Body of pancreas (tissue), 4 donors: Measurements from ENCODE around the gene SLTM. TPM values are rescaled to one million over a fixed set of nuclear protein-coding genes. Genes with fewer than 3 reads are reported as not detected.
"Not testable (repeated sequence)": the region's sequence is repeated elsewhere in the genome, so short reads cannot be mapped to it uniquely, and the experiment has no call there.

Experiments
- ATAC-seq: fragments of 150-250 bp; one replicate; pipeline ENCODE4 v1.9.1; 2016
- DNase-seq, 4 donors: peaks; one replicate each; pipeline ENCODE4 v3.0.0-alpha.2; 2019
- H3K27ac ChIP-seq, 4 donors: fragments of 200-600 bp; sonication (generic); 1 replicate in 3 of 4; 2 replicates in 1 of 4; pipeline versions ENCODE4 v1.5.1 to v1.6.1; 2016 to 2019; ENCODE audit warnings: mild to moderate bottlenecking in 1 of 4, mixed read lengths in 1 of 4, moderate library complexity in 1 of 4
- H3K27me3 ChIP-seq, 2 donors: fragments of 200-600 bp; sonication (generic); one replicate each; pipeline ENCODE4 v1.6.0; 2016; ENCODE audit warnings: mild to moderate bottlenecking in 1 of 2
- H3K36me3 ChIP-seq, 2 donors: fragments of 200-600 bp; sonication (generic); replicated peaks in 1 of 2; 2 replicates each; pipeline ENCODE4 v1.5.1; 2016; ENCODE audit warnings: low read depth in 2 of 2; ENCODE audit not compliant: insufficient read depth in 1 of 2
- H3K4me1 ChIP-seq: fragments of 200-600 bp; sonication (generic); one replicate; pipeline ENCODE4 v1.6.0; 2016
- H3K4me3 ChIP-seq, 2 donors: fragments of 200-600 bp; sonication (generic); 1 replicate in 1 of 2; 2 replicates in 1 of 2; pipeline ENCODE4 v1.5.1; 2016 to 2019
- H3K9me3 ChIP-seq, 3 donors: fragments of 200-600 bp; sonication (generic); 1 replicate in 2 of 3; 2 replicates in 1 of 3; pipeline ENCODE4 v1.5.1; 2016
- POLR2A ChIP-seq, 3 donors: fragments of 450-650 bp; IDR thresholded peaks; one replicate each; pipeline ENCODE4 v1.6.1; 2016; ENCODE audit warnings: antibody characterized with exemption in 3 of 3, mild to moderate bottlenecking in 2 of 3
- WGBS, 2 donors: methylation state at CpG; one replicate each; pipeline ENCODE4 v1.1.5; 2017; 5-methylcytosine and 5-hydroxymethylcytosine counted together
- intact Hi-C: fragments of 100-400 bp; cut with DNase I; formaldehyde crosslinking; loops from one replicate; pipeline ENCODE4 v1.15.1; 2023
- total RNA-seq, 2 donors: library from RNA; depleted of rRNA; stranded (reverse); fragments of >200 nt; gene quantifications; one replicate each; pipeline ENCODE4 v1.1.0, GENCODE V29; 2016
- TF ChIP-seq, protein P1 (sequence below), 7 experiments: fragments of 450-650 bp in 4 of 7; fragments of 200-600 bp in 3 of 7; sonication (generic) in 3 of 7; IDR thresholded peaks; one replicate each; pipeline ENCODE4 v1.5.1; 2016 to 2019; ENCODE audit warnings: antibody characterized with exemption in 7 of 7

SLTM gene
- total RNA-seq, 2 donors from 2014 or later, result 56.0 to 95.3 TPM

DNA sequence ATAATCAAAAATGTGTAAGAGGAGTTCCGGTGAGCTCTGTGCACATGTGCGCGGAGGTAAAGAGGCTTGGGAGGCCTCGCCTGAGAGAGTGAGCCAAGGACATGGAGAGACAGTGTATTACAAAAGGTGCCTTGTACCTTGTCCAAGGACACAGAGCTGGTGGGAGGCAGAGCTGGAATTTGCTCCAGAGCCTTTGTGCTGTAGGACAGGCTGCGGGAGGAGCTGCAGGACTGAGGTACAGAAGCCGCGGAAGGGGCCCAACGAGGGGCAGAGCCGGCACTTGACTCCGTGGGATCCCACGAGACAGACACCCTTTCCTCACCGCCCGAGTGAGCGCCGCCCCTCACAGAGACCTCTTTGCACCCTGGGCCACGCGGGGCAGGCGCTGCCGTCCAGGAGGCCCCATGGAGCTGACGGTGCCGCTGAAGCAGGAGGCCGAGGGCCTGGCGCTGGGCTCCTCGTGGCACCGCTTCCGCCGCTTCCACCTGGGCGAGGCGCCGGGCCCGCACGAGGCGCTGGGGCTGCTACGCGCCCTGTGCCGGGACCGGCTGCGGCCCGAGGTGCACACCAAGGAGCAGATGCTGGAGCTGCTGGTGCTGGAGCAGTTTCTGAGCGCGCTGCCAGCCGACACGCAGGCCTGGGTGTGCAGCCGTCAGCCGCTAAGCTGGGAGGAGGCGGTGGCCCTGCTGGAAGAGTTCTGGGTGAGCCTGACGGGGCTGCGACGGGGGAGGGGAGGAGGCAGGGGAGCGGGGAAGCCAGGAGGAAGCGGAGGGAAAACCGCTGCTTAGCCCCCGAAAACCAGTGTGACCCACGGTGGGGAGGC is 68.7 kb downstream of the SLTM start:
- H3K27ac ChIP-seq, result peak overlapping the region; percentile 68 to 91 (median 80)
- H3K9me3 ChIP-seq, result no peaks in the 10 kb centered on the region
- peaks cover 17% of the 10 kb centered on the region for H3K4me1 ChIP-seq
- TF ChIP-seq, protein P1, sequence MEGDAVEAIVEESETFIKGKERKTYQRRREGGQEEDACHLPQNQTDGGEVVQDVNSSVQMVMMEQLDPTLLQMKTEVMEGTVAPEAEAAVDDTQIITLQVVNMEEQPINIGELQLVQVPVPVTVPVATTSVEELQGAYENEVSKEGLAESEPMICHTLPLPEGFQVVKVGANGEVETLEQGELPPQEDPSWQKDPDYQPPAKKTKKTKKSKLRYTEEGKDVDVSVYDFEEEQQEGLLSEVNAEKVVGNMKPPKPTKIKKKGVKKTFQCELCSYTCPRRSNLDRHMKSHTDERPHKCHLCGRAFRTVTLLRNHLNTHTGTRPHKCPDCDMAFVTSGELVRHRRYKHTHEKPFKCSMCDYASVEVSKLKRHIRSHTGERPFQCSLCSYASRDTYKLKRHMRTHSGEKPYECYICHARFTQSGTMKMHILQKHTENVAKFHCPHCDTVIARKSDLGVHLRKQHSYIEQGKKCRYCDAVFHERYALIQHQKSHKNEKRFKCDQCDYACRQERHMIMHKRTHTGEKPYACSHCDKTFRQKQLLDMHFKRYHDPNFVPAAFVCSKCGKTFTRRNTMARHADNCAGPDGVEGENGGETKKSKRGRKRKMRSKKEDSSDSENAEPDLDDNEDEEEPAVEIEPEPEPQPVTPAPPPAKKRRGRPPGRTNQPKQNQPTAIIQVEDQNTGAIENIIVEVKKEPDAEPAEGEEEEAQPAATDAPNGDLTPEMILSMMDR (IDR thresholded peaks at IDR 0.05), result no peak
- peak; percentile 26 to 72 (median 65) for TF ChIP-seq POLR2A (IDR thresholded peaks at IDR 0.05)
- no peak overlapping the region for H3K4me3 ChIP-seq
- H3K27me3 ChIP-seq, result no peaks in the 10 kb centered on the region
- DNase-seq (peak; percentile 59 to 75 (median 66)), ATAC-seq (peak; percentile 80)
- WGBS, 2 donors, result 15 to 20% methylated on average over 22 to 54 of the region's 54 CpGs
- intact Hi-C loops, result no loop called here
- H3K36me3 ChIP-seq, result no peaks in the 10 kb centered on the region

DNA sequence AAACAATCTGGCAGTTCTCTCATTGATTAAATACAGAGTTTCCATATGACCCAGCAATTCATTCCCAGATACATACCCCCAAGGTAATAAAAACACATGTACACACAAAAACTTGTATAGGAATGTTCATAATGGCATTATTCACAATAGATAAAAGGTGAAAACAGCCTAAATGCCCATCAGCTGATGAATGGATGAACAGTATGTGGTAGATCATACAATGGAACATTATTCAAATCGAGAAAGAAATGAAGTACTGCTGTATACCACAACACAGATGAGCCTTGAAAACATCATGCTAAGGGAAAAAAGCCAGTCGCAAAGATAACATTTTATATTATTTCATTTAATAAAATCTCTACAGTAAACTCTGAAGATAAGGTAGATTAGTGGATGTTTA is 71.2 kb downstream of the SLTM start:
- no peak for DNase-seq
- H3K36me3 ChIP-seq, result no peaks in the 10 kb centered on the region
- intact Hi-C loops, result no loop called here
- no peak for ATAC-seq
- H3K9me3 ChIP-seq, result no peaks in the 10 kb centered on the region
- H3K27ac ChIP-seq, result no peak overlapping the region
- peaks cover 17% of the 10 kb centered on the region for H3K4me1 ChIP-seq
- 73 to 75% methylated on average over 2 of the region's 2 CpGs for WGBS, 2 donors
- TF ChIP-seq, protein P1 (IDR thresholded peaks at IDR 0.05), result no peak
- TF ChIP-seq POLR2A (IDR thresholded peaks at IDR 0.05), result no peak
- no peaks in the 10 kb centered on the region for H3K27me3 ChIP-seq
- no peak overlapping the region for H3K4me3 ChIP-seq

DNA sequence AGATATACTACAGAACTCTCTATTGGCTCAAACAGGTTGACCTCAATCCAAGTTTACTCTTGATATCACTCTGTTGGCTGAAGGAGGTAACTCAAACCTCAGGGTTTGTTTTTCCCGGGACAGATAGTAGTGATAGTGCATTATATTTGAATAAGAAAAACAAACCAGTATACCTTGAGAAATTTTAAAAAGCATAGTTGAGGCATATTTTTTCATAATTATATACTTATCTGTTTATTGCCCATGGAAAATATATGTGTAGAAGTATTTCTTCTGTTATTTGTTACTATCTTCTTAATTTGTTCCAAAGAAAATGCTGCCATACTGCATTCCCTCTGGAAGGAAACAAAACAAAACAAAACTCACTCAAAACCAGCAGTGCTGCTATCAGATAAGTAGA is 76.9 kb downstream of the SLTM start:
- H3K4me3 ChIP-seq, H3K9me3 ChIP-seq, DNase-seq, intact Hi-C loops, H3K27ac ChIP-seq, H3K4me1 ChIP-seq, H3K27me3 ChIP-seq, ATAC-seq, H3K36me3 ChIP-seq: not testable (repeated sequence)
- WGBS, 2 donors, result 4 to 20% methylated on average over 1 of the region's 1 CpG

DNA sequence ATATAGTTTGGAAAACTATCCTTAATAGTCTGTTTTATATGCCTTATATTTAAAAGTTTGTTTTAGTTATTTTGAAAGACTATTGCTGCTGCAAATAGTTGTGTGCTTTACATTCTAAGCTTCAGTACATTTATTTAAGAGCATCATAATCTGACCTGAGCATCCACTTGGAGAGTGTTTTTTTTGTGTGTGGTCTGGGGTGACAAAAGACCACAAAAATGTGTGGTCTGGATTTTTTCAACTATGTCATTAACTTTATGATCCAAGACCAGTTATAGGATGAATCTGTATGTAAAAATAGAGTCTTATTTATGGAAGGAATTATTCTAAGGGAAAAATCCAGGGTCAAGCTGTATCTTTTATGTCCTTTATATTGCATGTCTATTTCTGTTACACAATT is 77.4 kb downstream of the SLTM start:
- ATAC-seq, result no peak
- intact Hi-C loops, result no loop called here

DNA sequence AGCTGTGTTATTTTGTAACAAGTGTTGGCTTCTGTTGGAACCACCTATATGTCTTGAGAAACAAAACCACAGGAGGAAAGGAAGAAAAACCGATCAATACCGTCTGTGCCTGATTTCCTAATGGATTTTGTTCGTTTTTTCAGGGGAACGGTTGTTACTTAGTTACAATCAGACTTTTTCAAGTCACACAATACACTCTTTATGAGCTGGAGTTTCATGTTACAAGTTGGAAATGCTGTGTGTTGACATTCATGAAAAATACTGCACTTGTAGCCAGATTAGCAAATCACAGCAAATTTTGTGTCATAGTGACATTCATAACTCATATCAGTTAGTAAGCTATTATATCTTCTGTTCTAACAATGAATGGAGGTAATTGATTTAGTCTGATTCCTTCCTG is 78.9 kb downstream of the SLTM start:
- DNase-seq (no peak), ATAC-seq (peak; percentile 78)
- Histone ChIP-seq H3K36me3 (no peaks in the 10 kb centered on the region), H3K4me1 (no peaks in the 10 kb centered on the region), H3K27ac (peak overlapping the region in 3 of 4 donors; percentile 45 to 76 (median 67)), H3K9me3 (no peaks in the 10 kb centered on the region), H3K4me3 (no peak overlapping the region), H3K27me3 (no peaks in the 10 kb centered on the region)
- TF ChIP-seq, protein P1 (IDR thresholded peaks at IDR 0.05), result no peak
- TF ChIP-seq POLR2A (IDR thresholded peaks at IDR 0.05), result no peak
- intact Hi-C loops, result no loop called here
- WGBS, 2 donors, result 35 to 51% methylated on average over 4 of the region's 4 CpGs

More for the DNA sequence above, 77.4 kb downstream of the SLTM start:
- no peaks in the 10 kb centered on the region for H3K9me3 ChIP-seq
- H3K4me1 ChIP-seq, result no peaks in the 10 kb centered on the region
- no peak overlapping the region for H3K27ac ChIP-seq
- H3K36me3 ChIP-seq, result no peaks in the 10 kb centered on the region
- H3K4me3 ChIP-seq, result no peak overlapping the region
- no peaks in the 10 kb centered on the region for H3K27me3 ChIP-seq
- no peak for DNase-seq
- TF ChIP-seq POLR2A (IDR thresholded peaks at IDR 0.05), result no peak
- TF ChIP-seq, protein P1 (IDR thresholded peaks at IDR 0.05), result no peak
